ENCODE measurements around the gene SENP6.
A peak's percentile ranks its signal among the peaks of the same experiment; 100 is the strongest.

SENP6 gene

DNA sequence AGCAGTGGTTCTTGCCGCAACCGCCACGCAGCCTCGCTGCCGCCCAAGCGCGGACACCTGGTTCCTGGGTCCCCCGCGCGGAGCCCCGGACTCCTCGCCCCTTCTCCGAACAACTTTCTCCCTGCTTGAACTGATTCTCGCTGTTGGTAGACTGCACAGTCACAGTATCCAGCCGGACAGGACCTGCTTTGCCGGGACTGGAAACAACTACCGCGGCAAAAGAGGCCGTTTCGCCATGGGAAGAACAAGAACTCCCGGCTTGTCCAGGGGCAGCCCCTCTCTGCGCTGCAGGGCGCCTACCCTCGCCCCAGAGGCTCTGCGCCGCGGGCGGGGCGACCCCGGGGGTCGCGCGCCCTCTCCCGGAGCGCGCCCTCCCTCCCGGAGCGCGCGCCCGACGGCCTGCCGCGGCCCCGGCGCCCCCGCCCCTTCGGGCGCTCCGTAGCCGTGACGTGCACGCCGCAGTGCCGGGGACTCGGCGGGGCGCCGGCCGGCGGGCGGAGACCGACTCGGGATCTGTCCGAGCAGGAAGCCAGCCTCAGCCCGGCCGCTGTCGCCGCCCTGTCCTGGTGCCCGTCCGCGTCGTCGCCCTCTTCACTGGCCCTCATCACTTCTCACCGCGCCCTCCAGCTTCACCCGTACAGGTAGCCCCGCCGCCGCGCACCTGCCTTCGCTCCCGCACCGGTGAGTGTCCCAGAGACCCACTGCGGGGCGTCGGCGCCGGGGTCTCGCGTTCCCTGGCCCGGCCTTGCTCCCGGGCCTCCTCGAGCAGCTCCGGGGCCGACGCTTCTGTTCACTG lies 147.3 kb downstream of the SENP6 start, which contains the start of gene MYO6:
Gene MYO6 (plus strand): TSS at position 497 of the 796 bp plus-strand sequence. CDS start 68,309 bp downstream, outside the sequence.
- peak; percentile 36 for DNase-seq

DNA sequence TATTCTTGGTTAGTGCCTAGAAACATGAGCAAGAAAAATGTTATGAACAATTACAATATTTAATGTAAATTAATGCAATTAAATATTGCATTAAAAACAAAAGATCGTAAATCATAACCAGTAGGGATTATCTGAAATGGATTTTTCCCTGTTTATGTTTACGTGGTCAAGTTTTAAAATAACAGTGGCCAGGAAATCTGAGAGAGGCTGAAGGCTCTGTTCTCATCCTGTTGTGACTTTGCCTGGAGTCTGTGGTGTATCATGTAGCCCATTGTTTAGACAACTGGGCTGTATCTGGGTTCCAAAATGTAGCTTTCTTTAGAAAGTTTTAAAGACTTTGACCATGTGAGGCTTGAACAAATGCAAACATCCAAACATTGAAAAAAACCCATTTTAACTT lies 149.8 kb downstream of the SENP6 start:
- DNase-seq, result no peak

- DNase-seq, result no peak
These were observed 150.7 kb downstream of the SENP6 start for GRCh38 chr6:75752365-75752764.

DNA sequence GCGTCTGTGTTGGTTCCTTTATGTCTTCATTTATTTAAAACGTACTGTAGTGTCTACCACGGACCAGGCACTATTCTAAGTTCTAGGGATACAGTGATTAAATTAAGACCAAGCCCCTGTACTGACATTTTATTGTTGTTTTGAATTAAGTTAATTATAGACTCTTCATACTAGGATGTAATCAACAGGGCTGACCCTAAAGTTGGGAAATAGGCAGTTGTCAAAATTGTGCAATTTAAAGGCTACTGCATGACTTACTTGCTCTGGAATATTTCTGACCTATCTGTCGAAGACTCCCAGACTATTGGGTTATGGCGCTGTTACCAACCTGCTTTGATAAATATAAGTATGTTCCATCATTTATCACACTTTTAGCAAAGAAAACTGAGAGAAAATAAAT lies 154.0 kb downstream of the SENP6 start:
- no peak for DNase-seq

GRCh38 chr6:75757295-75757694 lies 155.6 kb downstream of the SENP6 start:
- no peak for DNase-seq

DNA sequence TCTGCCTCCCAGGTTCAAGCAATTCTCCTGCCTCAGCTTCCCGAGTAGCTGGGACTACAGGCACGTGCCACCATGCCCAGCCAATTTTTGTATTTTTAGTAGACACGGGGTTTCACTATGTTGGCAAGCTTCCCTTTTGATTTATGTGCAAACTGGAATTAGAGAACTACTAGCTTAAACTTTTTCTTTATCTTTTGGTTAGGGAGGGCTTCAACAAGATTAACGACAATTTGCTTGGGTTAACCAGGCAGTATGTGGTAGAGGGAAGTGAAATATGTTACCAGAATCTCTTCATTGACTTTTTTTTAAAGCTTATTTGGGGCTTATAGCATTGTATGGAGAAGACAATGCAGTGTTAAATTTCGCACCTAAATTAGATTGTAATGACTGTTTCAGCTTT lies 156.4 kb downstream of the SENP6 start:
- DNase-seq, result no peak

GRCh38 chr6:75759207-75759606 lies 157.5 kb downstream of the SENP6 start:
- no peak for DNase-seq

- no peak for DNase-seq
These were observed 158.6 kb downstream of the SENP6 start for GRCh38 chr6:75760320-75760719.

DNA sequence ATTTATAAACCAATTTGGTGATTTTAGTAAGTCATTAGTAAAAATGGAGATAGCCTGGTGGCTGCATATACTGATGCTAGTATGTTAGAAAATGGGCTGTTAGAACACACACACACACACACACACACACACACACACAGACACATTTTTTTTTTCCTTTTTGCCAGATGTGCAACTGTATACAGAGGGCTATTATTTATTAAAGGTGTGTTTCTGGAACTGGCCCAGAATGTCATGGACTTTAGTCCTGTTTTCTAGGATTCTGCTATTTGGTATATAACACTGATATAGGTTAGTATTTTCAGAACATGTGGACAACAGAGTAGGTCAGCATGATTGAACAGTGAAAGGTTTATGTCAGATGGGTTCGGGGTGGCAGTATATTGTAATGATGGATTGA lies 159.8 kb downstream of the SENP6 start:
- DNase-seq, result no peak

GRCh38 chr6:75762063-75762462 lies 160.4 kb downstream of the SENP6 start:
- no peak for DNase-seq

GRCh38 chr6:75766387-75766786 lies 164.7 kb downstream of the SENP6 start:
- DNase-seq, result no peak
